WTC11 (cell line): ENCODE results near the gene DGCR2. TPM values are rescaled to one million over a fixed set of nuclear protein-coding genes. Genes with fewer than 3 reads are reported as not detected.

Experiments used
- ATAC-seq: fragments of 200-7000 bp; cut with Tn5 transposase; 2 replicates; pipeline ENCODE4 v1.10.0; 2021; ENCODE audit warnings: mild to moderate bottlenecking, moderate library complexity
- CTCF ChIA-PET: fragments of 300-600 bp; sonication (Branson Sonifier 250); formaldehyde crosslinking; loops from one replicate; lab custom pipeline; 2021; ENCODE audit warnings: antibody characterized with exemption; lab: Charles Lee
- POLR2A ChIA-PET: fragments of 350-600 bp; sonication (Branson Sonifier 250); formaldehyde crosslinking; loops from one replicate; lab custom pipeline; 2021; ENCODE audit warnings: antibody characterized with exemption; lab: Charles Lee
- DNase-seq: peaks from one replicate; pipeline ENCODE4 v3.0.0; 2021; ENCODE audit warnings: low spot score
- H3K27ac Mint-ChIP-seq: 2 replicates; pipeline ENCODE4 v1.8.0; 2021; ENCODE audit warnings: mixed read lengths
- H3K27me3 Mint-ChIP-seq: 2 replicates; pipeline ENCODE4 v1.8.0; 2021; ENCODE audit warnings: low read depth, mild to moderate bottlenecking, moderate library complexity, mixed read lengths
- H3K36me3 Mint-ChIP-seq: 2 replicates; pipeline ENCODE4 v1.8.0; 2021; ENCODE audit warnings: mixed read lengths
- H3K4me1 Mint-ChIP-seq: 2 replicates; pipeline ENCODE4 v1.8.0; 2022; ENCODE audit warnings: mixed read lengths
- H3K4me3 Mint-ChIP-seq: 2 replicates; pipeline ENCODE4 v1.8.0; 2021; ENCODE audit warnings: mild to moderate bottlenecking, moderate library complexity, mixed read lengths
- H3K9me3 Mint-ChIP-seq: 2 replicates; pipeline ENCODE4 v1.8.0; 2021; ENCODE audit warnings: mixed read lengths
- AFF4 ChIP-seq: sonication (generic); formaldehyde crosslinking; IDR thresholded peaks from 2 replicates; pipeline ENCODE4 v1.8.1; 2023; ENCODE audit warnings: mild to moderate bottlenecking, missing genetic modification reagents, borderline replicate concordance
- ARID4B ChIP-seq: sonication (generic); formaldehyde crosslinking; IDR thresholded peaks from 2 replicates; pipeline ENCODE4 v1.8.0; 2023; ENCODE audit warnings: missing genetic modification reagents, mild to moderate bottlenecking, borderline replicate concordance
- ATF1 ChIP-seq: sonication (generic); formaldehyde crosslinking; IDR thresholded peaks from 2 replicates; pipeline ENCODE4 v1.8.1; 2023; ENCODE audit warnings: mild to moderate bottlenecking, moderate library complexity, missing genetic modification reagents
- CREM ChIP-seq: sonication (generic); formaldehyde crosslinking; IDR thresholded peaks from 2 replicates; pipeline ENCODE4 v1.8.1; 2022; ENCODE audit warnings: mild to moderate bottlenecking, missing genetic modification reagents, moderate library complexity
- E2F5 ChIP-seq: sonication (generic); formaldehyde crosslinking; IDR thresholded peaks from 2 replicates; pipeline ENCODE4 v1.8.1; 2022; ENCODE audit warnings: mild to moderate bottlenecking, moderate library complexity, missing genetic modification reagents
- ELF4 ChIP-seq: sonication (generic); formaldehyde crosslinking; IDR thresholded peaks from 2 replicates; pipeline ENCODE4 v1.8.1; 2022; ENCODE audit warnings: low read depth, mild to moderate bottlenecking, moderate library complexity, missing genetic modification reagents
- ESRRA ChIP-seq: sonication (generic); formaldehyde crosslinking; IDR thresholded peaks from 2 replicates; pipeline ENCODE4 v1.8.1; 2022; ENCODE audit warnings: mild to moderate bottlenecking, missing genetic modification reagents, borderline replicate concordance
- FOXP1 ChIP-seq: sonication (generic); formaldehyde crosslinking; IDR thresholded peaks from 2 replicates; pipeline ENCODE4 v1.8.0; 2022; ENCODE audit warnings: missing genetic modification reagents, mild to moderate bottlenecking, moderate library complexity, borderline replicate concordance
- total RNA-seq: library from RNA; stranded (reverse); gene quantifications from 3 replicates; pipeline ENCODE4 v1.2.3, GENCODE V29; 2021
- TF ChIP-seq, protein P1 (sequence below): sonication (generic); formaldehyde crosslinking; IDR thresholded peaks from 2 replicates; pipeline ENCODE4 v1.8.1; 2023; ENCODE audit warnings: mild to moderate bottlenecking, moderate library complexity, missing genetic modification reagents

The DGCR2 gene
- total RNA-seq, 1 experiment from 2014 or later = 64.2 TPM

- TF ChIP-seq AFF4 = no peak
- no peak for TF ChIP-seq E2F5 (CRISPR knock-in tag)
- no peak for TF ChIP-seq CREM (CRISPR knock-in tag)
- no peak for TF ChIP-seq ELF4
- no peak for TF ChIP-seq ARID4B (CRISPR knock-in tag)
Observed at GRCh38 chr22:19122752-19123492, 710 bp upstream of the DGCR2 start (continued).

DNA sequence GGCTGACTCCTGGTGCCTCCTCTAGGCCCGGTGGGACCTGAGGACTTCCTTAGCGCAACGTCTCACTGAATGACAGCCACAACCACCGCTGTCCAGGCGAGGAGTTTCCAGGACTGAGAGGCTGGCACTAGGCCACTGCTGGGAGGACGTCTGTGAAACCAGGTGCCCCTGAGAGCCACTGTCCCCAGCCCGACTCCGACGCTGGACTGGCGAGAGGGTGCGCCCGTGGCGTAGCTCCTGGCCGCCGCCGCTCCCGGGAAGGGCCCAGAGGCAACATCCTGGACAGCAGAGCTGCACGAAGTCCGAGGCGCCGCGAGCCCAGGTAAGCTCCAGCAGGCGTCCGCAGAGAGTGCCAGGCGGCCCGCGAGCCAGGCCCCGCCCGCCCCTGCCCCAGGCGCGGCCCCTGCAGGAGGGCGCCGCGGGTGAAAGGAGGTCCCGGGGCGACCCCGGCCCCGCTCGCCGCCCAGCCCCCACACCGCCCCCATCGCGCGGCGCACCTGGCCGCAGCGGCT, 525 bp downstream of the DGCR2 start:
- no peaks in the 10 kb centered on the region; the same call in 1 of the 2 replicates for H3K27me3 Mint-ChIP-seq
- ChIA-PET POLR2A (interaction anchor here (0.5 to 1.5 kb wide), 5 partner anchors 12 to 1333 kb away, joined by 3 to 8 read pairs (median 6); partner anchors contain the start of genes ESS2 and SLC25A1), CTCF (interaction anchor here (0.6 to 2.5 kb wide), 6 partner anchors 11 to 213 kb away, joined by 3 to 17 read pairs (median 8); partner anchors contain the start of genes ESS2 and SLC25A1)
- H3K4me1 Mint-ChIP-seq = peaks cover 30% of the 10 kb centered on the region
- TF ChIP-seq FOXP1 (CRISPR knock-in tag) (0 out of 2 replicates have a peak, but pooled peaks have one; percentile 9), ATF1 (CRISPR knock-in tag) (0 out of 2 replicates have a peak, but pooled peaks have one; percentile 33), CREM (CRISPR knock-in tag) (0 out of 2 replicates have a peak, but pooled peaks have one; percentile 50), ESRRA (CRISPR knock-in tag) (0 out of 2 replicates have a peak, but pooled peaks have one; percentile 49)
- TF ChIP-seq, protein P1, sequence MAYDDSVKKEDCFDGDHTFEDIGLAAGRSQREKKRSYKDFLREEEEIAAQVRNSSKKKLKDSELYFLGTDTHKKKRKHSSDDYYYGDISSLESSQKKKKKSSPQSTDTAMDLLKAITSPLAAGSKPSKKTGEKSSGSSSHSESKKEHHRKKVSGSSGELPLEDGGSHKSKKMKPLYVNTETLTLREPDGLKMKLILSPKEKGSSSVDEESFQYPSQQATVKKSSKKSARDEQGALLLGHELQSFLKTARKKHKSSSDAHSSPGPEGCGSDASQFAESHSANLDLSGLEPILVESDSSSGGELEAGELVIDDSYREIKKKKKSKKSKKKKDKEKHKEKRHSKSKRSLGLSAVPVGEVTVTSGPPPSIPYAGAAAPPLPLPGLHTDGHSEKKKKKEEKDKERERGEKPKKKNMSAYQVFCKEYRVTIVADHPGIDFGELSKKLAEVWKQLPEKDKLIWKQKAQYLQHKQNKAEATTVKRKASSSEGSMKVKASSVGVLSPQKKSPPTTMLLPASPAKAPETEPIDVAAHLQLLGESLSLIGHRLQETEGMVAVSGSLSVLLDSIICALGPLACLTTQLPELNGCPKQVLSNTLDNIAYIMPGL (CRISPR knock-in tag) = no peak
- peak overlapping the region; percentile 81 for H3K4me3 Mint-ChIP-seq
- ATAC-seq (peak; percentile 4), DNase-seq (peak; percentile 49)
- H3K36me3 Mint-ChIP-seq = no peaks in the 10 kb centered on the region
- no peaks in the 10 kb centered on the region for H3K9me3 Mint-ChIP-seq
- no peak overlapping the region for H3K27ac Mint-ChIP-seq
